Measurements from ENCODE around the gene ISG15. TPM values are rescaled to one million over a fixed set of nuclear protein-coding genes. Genes with fewer than 3 reads are reported as not detected.

The ISG15 gene
- total RNA-seq, 1 donor, result 90.5 TPM

DNA sequence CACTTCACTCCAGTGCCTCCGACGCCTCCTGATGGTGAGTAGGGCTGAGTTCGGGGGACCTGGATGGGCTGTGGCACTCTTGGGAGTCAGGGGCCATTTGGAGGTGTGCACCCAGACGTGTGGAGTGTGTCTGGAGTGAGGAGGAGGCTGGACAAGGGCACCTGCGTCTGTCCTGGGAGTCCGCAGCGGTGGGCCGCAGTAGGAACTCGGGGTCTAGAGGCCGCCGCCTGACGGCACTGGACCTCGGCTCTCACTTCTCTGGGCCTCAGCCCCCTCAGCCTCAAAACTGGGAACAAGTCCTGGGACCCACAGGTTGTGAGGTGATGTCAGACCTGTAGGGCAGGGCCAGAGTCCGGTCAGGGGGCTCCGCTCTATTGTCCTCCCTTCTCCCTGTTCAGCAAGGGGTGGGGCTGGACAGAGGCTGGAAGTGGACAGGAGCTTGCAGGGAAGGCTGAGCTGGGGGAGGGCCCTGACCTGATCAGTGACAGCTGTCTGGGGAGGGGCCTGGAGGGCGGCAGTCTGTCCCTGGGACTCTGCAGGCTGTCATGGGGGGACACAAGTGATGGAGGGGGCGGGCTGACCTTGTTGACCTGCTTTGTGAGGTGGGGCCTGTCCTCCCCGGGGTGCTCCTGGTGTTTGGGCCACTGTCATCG lies 22.1 kb downstream of the ISG15 start:
- TF ChIP-seq, protein P1, sequence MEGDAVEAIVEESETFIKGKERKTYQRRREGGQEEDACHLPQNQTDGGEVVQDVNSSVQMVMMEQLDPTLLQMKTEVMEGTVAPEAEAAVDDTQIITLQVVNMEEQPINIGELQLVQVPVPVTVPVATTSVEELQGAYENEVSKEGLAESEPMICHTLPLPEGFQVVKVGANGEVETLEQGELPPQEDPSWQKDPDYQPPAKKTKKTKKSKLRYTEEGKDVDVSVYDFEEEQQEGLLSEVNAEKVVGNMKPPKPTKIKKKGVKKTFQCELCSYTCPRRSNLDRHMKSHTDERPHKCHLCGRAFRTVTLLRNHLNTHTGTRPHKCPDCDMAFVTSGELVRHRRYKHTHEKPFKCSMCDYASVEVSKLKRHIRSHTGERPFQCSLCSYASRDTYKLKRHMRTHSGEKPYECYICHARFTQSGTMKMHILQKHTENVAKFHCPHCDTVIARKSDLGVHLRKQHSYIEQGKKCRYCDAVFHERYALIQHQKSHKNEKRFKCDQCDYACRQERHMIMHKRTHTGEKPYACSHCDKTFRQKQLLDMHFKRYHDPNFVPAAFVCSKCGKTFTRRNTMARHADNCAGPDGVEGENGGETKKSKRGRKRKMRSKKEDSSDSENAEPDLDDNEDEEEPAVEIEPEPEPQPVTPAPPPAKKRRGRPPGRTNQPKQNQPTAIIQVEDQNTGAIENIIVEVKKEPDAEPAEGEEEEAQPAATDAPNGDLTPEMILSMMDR (IDR thresholded peaks at IDR 0.05; ENCODE audit: extremely low read depth, low read depth, low read length), result no peak
- H3K4me1 ChIP-seq (ENCODE audit: insufficient read depth, low read length), result peaks cover 6% of the 10 kb centered on the region
- H3K27me3 ChIP-seq (ENCODE audit: insufficient read depth, low read length), result peaks cover 20% of the 10 kb centered on the region
- H3K36me3 ChIP-seq (ENCODE audit: insufficient read depth, low read length), result no peaks in the 10 kb centered on the region
- no peak for DNase-seq (ENCODE audit: insufficient read length, low spot score, missing footprints)
- H2AFZ ChIP-seq (ENCODE audit: low read length), result no peak overlapping the region
- H3K4me3 ChIP-seq (ENCODE audit: insufficient read depth, low read length), result no peak overlapping the region
- H3K79me2 ChIP-seq (ENCODE audit: insufficient read depth, low read length), result no peaks in the 10 kb centered on the region
- H3K9me3 ChIP-seq (ENCODE audit: low read depth, low read length), result no peaks in the 10 kb centered on the region
- peaks cover 20% of the 10 kb centered on the region for H4K20me1 ChIP-seq (ENCODE audit: insufficient read depth, low read length)
- no peak overlapping the region for H3K27ac ChIP-seq (ENCODE audit: low read depth, low read length)
- no peak overlapping the region for H3K4me2 ChIP-seq (ENCODE audit: insufficient read depth, low read length)

DNA sequence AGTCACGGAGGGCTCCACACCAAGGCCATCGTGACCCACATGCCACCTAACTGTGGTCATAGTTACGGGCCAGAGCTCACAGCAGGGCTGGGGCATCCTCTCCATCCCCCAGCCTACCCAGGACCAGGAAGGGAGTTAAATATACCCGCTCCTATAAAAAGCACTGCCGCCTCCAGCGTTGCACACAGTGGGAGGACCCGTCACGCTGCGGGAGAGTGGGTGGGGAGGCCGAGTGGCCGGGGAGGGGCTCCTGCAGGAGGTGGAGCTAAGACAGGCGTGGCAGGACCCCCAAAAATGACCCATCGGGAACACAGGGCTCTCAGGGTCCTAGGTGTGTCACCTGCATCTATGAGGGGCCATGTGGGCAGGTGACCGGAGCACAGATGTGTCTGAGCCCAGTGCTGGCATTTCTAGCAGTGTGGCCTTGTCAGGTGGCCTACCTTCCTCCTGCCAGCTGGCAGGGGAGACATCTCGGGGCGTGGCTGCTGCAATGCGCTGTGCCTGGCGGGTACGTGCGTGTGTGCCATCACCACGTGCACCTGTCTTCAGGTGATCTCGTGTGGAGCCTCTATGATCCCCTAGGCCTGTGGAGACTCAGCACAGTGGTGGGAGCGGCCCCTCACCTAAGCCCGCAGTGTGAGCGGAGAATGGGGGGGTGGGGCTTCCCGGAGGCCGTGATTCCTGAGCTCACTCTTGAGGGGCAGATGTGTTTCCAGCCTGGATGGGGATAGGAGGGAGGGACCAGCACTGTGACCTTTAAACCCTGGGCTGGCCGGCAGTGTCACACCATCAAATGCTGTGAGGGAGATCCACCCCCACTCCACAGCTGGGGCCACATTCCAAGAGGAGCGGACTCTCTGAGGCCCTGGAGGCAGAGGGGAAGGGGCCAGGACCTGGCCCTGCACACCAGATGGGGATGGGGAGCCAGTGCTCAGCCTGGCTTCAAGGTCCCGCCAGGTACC lies 24.4 kb downstream of the ISG15 start:
- Histone ChIP-seq H3K79me2 (ENCODE audit: insufficient read depth, low read length) (no peaks in the 10 kb centered on the region), H3K4me3 (ENCODE audit: insufficient read depth, low read length) (no peak overlapping the region), H4K20me1 (ENCODE audit: insufficient read depth, low read length) (peaks cover 10% of the 10 kb centered on the region), H3K36me3 (ENCODE audit: insufficient read depth, low read length) (no peaks in the 10 kb centered on the region), H3K4me1 (ENCODE audit: insufficient read depth, low read length) (peaks cover 7% of the 10 kb centered on the region), H2AFZ (ENCODE audit: low read length) (no peak overlapping the region), H3K9me3 (ENCODE audit: low read depth, low read length) (no peaks in the 10 kb centered on the region), H3K27me3 (ENCODE audit: insufficient read depth, low read length) (peaks cover 13% of the 10 kb centered on the region), H3K27ac (ENCODE audit: low read depth, low read length) (no peak overlapping the region), H3K4me2 (ENCODE audit: insufficient read depth, low read length) (no peak overlapping the region)
- TF ChIP-seq, protein P1 (IDR thresholded peaks at IDR 0.05; ENCODE audit: extremely low read depth, low read depth, low read length), result no peak
- DNase-seq (ENCODE audit: insufficient read length, low spot score, missing footprints), result no peak

DNA sequence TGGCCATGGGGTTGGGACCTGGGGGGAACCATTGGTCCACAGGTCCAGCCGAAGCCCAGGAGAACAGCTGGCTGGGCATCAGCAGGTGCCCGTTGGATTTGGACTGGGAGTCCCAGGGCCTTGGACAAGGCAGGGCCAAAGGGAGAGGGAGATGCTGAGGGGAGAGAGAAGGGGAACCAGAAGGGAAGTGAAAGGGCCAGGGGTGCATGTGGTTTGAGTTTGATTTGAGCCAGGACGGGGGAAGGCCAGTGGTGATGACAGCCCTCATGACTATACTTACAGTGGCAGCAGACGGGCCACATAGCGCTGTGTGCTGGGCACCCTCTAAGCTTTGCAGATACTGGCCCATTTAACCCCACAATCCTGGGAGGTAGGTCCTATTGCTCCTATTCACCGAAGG lies 25.4 kb downstream of the ISG15 start:
- Histone ChIP-seq H3K9me3 (ENCODE audit: low read depth, low read length) (no peaks in the 10 kb centered on the region), H3K4me3 (ENCODE audit: insufficient read depth, low read length) (no peak overlapping the region), H3K4me1 (ENCODE audit: insufficient read depth, low read length) (peaks cover 7% of the 10 kb centered on the region), H3K27me3 (ENCODE audit: insufficient read depth, low read length) (peaks cover 7% of the 10 kb centered on the region), H2AFZ (ENCODE audit: low read length) (no peak overlapping the region), H4K20me1 (ENCODE audit: insufficient read depth, low read length) (peaks cover 10% of the 10 kb centered on the region), H3K27ac (ENCODE audit: low read depth, low read length) (no peak overlapping the region), H3K36me3 (ENCODE audit: insufficient read depth, low read length) (no peaks in the 10 kb centered on the region), H3K4me2 (ENCODE audit: insufficient read depth, low read length) (no peak overlapping the region), H3K79me2 (ENCODE audit: insufficient read depth, low read length) (no peaks in the 10 kb centered on the region)
- TF ChIP-seq, protein P1 (IDR thresholded peaks at IDR 0.05; ENCODE audit: extremely low read depth, low read depth, low read length), result no peak
- no peak for DNase-seq (ENCODE audit: insufficient read length, low spot score, missing footprints)
